GM12878 (cell line): Measurements from ENCODE around the gene ZNF19. TPM values are rescaled to one million over a fixed set of nuclear protein-coding genes. Genes with fewer than 3 reads are reported as not detected.

Source experiments
- ATAC-seq: fragments of 200-7000 bp; cut with Tn5 transposase; 3 replicates; pipeline ENCODE4 v1.9.1; 2020; ENCODE audit warnings: mild to moderate bottlenecking, moderate library complexity
- BruUV-seq: library from RNA; stranded (reverse); fragments of 400-500 nt; replicated peaks from 2 replicates; lab custom pipeline; 2021; lab: Mats Ljungman, UMichigan
- CTCF ChIA-PET: fragments of 300-600 bp; sonication (Branson Sonifier 250); formaldehyde crosslinking; extraction: SDS; loops from one replicate; lab custom pipeline; 2021; ENCODE audit warnings: inconsistent platforms; lab: Yijun Ruan, JAX
- POLR2A ChIA-PET: fragments of 350-600 bp; formaldehyde crosslinking; extraction: SDS; loops from one replicate; lab custom pipeline; 2021; ENCODE audit warnings: inconsistent platforms; lab: Charles Lee
- RAD21 ChIA-PET: fragments of 300-600 bp; sonication (Branson Sonifier 250); formaldehyde crosslinking; loops from one replicate; lab custom pipeline; 2023; ENCODE audit warnings: antibody characterized with exemption; ENCODE audit not compliant: unreplicated experiment; lab: Charles Lee
- SMC1A ChIA-PET: fragments of 300-600 bp; sonication (Branson Sonifier 250); formaldehyde crosslinking; loops from one replicate; lab custom pipeline; 2023; ENCODE audit not compliant: unreplicated experiment, uncharacterized antibody; lab: Charles Lee
- DNase-seq: peaks from one replicate; pipeline ENCODE4 v3.0.0-alpha.2; 2011; ENCODE audit warnings: low read depth, low spot score
- FAIRE-seq: peaks from 3 replicates; lab custom pipeline; 2011; peaks lifted over from hg19 to GRCh38; lab: Jason Lieb, UNC
- H2AFZ ChIP-seq: 2 replicates; pipeline ENCODE4 v1.6.0; 2011; ENCODE audit warnings: low read depth, low read length, control low read depth; ENCODE audit not compliant: control insufficient read depth
- H3K27ac ChIP-seq: 2 replicates; pipeline ENCODE4 v1.5.1; 2011; ENCODE audit warnings: control low read depth; ENCODE audit not compliant: control insufficient read depth, insufficient read depth
- H3K27me3 ChIP-seq, 2 experiments: replicated peaks in 1 of 2; 2 replicates each; pipeline versions ENCODE4 v1.6.0 to v1.6.1; 2011; ENCODE audit warnings: low read length in 1 of 2; ENCODE audit not compliant: control insufficient read depth in 2 of 2, insufficient read depth in 2 of 2
- H3K36me3 ChIP-seq, 2 experiments: 2 replicates each; pipeline ENCODE4 v1.5.1; 2011; ENCODE audit warnings: low read length in 1 of 2; ENCODE audit not compliant: control insufficient read depth in 2 of 2, insufficient read depth in 2 of 2
- H3K4me1 ChIP-seq: 2 replicates; pipeline ENCODE4 v1.6.1; 2011; ENCODE audit warnings: mild to moderate bottlenecking, low read length, moderate library complexity, mixed read lengths; ENCODE audit not compliant: control insufficient read depth, insufficient read depth
- H3K4me2 ChIP-seq: 2 replicates; pipeline ENCODE4 v1.6.0; 2011; ENCODE audit warnings: control low read depth; ENCODE audit not compliant: control insufficient read depth, insufficient read depth
- H3K4me3 ChIP-seq: fragments of 200-600 bp; sonication (generic); 2 replicates; pipeline ENCODE4 v1.5.1; 2016
- H3K79me2 ChIP-seq: 2 replicates; pipeline ENCODE4 v1.6.0; 2011; ENCODE audit warnings: low read length; ENCODE audit not compliant: control insufficient read depth, insufficient read depth
- H3K9ac ChIP-seq: 2 replicates; pipeline ENCODE4 v1.8.0; 2011; ENCODE audit warnings: low read length, control low read depth, mixed read lengths; ENCODE audit not compliant: control insufficient read depth, insufficient read depth
- H3K9me3 ChIP-seq: replicated peaks from 3 replicates; pipeline ENCODE4 v1.5.1; 2011; ENCODE audit warnings: mild to moderate bottlenecking, low read length; ENCODE audit not compliant: control insufficient read depth, insufficient read depth
- H4K20me1 ChIP-seq: 2 replicates; pipeline ENCODE4 v1.6.0; 2011; ENCODE audit not compliant: control insufficient read depth, insufficient read depth
- BHLHE40 ChIP-seq, 2 experiments: fragments of 450-650 bp in 1 of 2; IDR thresholded peaks; 2 replicates each; pipeline ENCODE4 v1.6.1; 2011 to 2017; ENCODE audit warnings: low read depth in 2 of 2, borderline replicate concordance in 1 of 2, improper control_type of control experiment in 1 of 2, low read length in 1 of 2, mild to moderate bottlenecking in 1 of 2
- RAD21 ChIP-seq: IDR thresholded peaks from 2 replicates; pipeline ENCODE4 v1.6.1; 2011; ENCODE audit warnings: mild to moderate bottlenecking, low read depth, low read length, moderate library complexity; ENCODE audit not compliant: insufficient read depth
- RCOR1 ChIP-seq: conservative IDR thresholded peaks from 2 replicates; pipeline ENCODE4 v1.6.1; 2012; ENCODE audit warnings: low read depth, low read length, improper control_type of control experiment
- SMARCA5 ChIP-seq: fragments of 450-650 bp; IDR thresholded peaks from 2 replicates; pipeline ENCODE4 v1.6.1; 2017; ENCODE audit warnings: mild to moderate bottlenecking
- SMC3 ChIP-seq: IDR thresholded peaks from 2 replicates; pipeline ENCODE4 v1.6.1; 2011; ENCODE audit warnings: low read length, improper control_type of control experiment, borderline replicate concordance
- YY1 ChIP-seq: IDR thresholded peaks from 2 replicates; pipeline ENCODE4 v1.6.1; 2011; ENCODE audit warnings: low read depth, mild to moderate bottlenecking, low read length
- WGBS: methylation state at CpG from one replicate; pipeline ENCODE4 v1.1.6; 2016; ENCODE audit warnings: low lambda C conversion rate; ENCODE audit not compliant: insufficient replicate concordance, insufficient coverage; ENCODE audit errors: missing lambda C conversion rate; 5-methylcytosine and 5-hydroxymethylcytosine counted together
- in situ Hi-C: fragments of 300-500 bp; cut with MboI; formaldehyde crosslinking; loops from 9 replicates; pipeline ENCODE4 v1.14.3; 2018; ENCODE audit warnings: mixed read lengths
- intact Hi-C: fragments of 100-400 bp; cut with micrococcal nuclease; formaldehyde crosslinking; loops from one replicate; pipeline ENCODE4 v1.14.2; 2022; ENCODE audit not compliant: unreplicated experiment
- polyA plus RNA-seq, 11 experiments: library from polyadenylated mRNA; depleted of rRNA in 4 of 11; unstranded in 6 of 11; stranded (reverse) in 5 of 11; fragments of >200 nt; fragmentation: Nextera tagmentation in 4 of 11; fragmentation: Illumina TruSeq in 1 of 11; extraction: Ambion mirVana in 4 of 11; extraction: Trizol in 1 of 11; gene quantifications; 1 replicate in 1 of 11; 2 replicates in 10 of 11; pipeline versions ENCODE4 v1.2.1 to v1.2.3, GENCODE V29; 2011 to 2016; ENCODE audit warnings: inconsistent platforms in 2 of 11, missing spikeins in 2 of 11, low read depth in 1 of 11
- total RNA-seq, 4 experiments: library from RNA; depleted of rRNA in 3 of 4; stranded (reverse); fragments of >200 nt in 3 of 4; fragmentation: Illumina TruSeq in 1 of 4; extraction: Trizol in 1 of 4; gene quantifications; 2 replicates each; pipeline versions ENCODE4 v1.2.1 to v1.2.3, GENCODE V29; 2013 to 2021
- TF ChIP-seq, protein P1 (sequence below): IDR thresholded peaks from 2 replicates; pipeline ENCODE4 v1.6.1; 2012; ENCODE audit warnings: improper control_type of control experiment, low read depth, low read length; ENCODE audit not compliant: insufficient replicate concordance
- TF ChIP-seq, protein P2 (sequence below), 3 experiments: IDR thresholded peaks in 2 of 3; conservative IDR thresholded peaks in 1 of 3; 2 replicates each; pipeline ENCODE4 v1.5.1; 2011; ENCODE audit warnings: low read depth in 3 of 3, low read length in 3 of 3, mild to moderate bottlenecking in 3 of 3, control low read depth in 2 of 3, moderate library complexity in 2 of 3, inconsistent platforms in 1 of 3, mixed read lengths in 1 of 3; ENCODE audit not compliant: control insufficient read depth in 2 of 3, insufficient read depth in 1 of 3; ENCODE audit errors: extremely low read depth in 1 of 3

The ZNF19 gene
- total and polyA plus RNA-seq, 10 of the 15 experiments (the other 5 are each of a cell fraction or from before 2014, with no cell fraction given) = 1.0 to 3.3 (median 2.0) TPM

DNA sequence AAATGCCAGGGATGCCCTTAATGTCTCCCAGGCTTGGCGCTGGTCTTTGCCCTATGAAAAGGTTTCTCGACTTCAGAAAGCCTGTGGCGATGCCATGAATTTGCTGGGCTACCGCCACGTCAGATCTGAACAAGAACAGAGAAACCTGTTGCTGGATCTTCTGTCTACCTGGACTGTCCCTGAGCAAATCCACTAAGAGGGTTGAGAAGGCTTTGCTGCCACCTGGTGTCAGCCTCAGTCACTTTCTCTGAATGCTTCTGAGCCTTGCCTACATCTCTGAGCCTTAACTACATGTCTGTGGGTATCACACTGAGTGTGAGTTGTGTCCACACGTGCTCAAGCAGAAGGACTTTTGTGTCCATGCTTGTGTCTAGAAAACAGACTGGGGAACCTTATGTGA is 48.5 kb upstream of the ZNF19 start:
- no peaks in the 10 kb centered on the region for H3K36me3 ChIP-seq
- no peak overlapping the region for H3K9ac ChIP-seq
- ChIA-PET CTCF (interaction anchor here (0.7 to 8.7 kb wide), 16 partner anchors 9 to 423 kb away, joined by 3 to 134 read pairs (median 10); partner anchors contain the start of gene CHST4), SMC1A (interaction anchor here (0.9 to 4.5 kb wide), 7 partner anchors 12 to 151 kb away, joined by 3 to 52 read pairs (median 15); no protein-coding TSS in a partner anchor), POLR2A (no interaction called here)
- H3K79me2 ChIP-seq = no peaks in the 10 kb centered on the region
- H3K27me3 ChIP-seq = no peaks in the 10 kb centered on the region
- 3% methylated on average over 6 of the region's 6 CpGs for WGBS
- no peak overlapping the region for H3K27ac ChIP-seq
- DNase-seq = peak; percentile 21
- in situ Hi-C loops = no loop called here
- no peaks in the 10 kb centered on the region for H4K20me1 ChIP-seq
- H3K4me2 ChIP-seq = no peak overlapping the region
- TF ChIP-seq RAD21 = peak; percentile 71
- peak in 1 of 2 experiments; percentile 9; a peak in 1 of 4 replicates for TF ChIP-seq BHLHE40 (IDR thresholded peaks at IDR 0.05; ENCODE audit: borderline replicate concordance in 1 of 2, low read depth in 2 of 2, low read length in 1 of 2)
- peak; percentile 69; the same call in 1 of the 2 replicates for TF ChIP-seq SMC3
- TF ChIP-seq, protein P1, sequence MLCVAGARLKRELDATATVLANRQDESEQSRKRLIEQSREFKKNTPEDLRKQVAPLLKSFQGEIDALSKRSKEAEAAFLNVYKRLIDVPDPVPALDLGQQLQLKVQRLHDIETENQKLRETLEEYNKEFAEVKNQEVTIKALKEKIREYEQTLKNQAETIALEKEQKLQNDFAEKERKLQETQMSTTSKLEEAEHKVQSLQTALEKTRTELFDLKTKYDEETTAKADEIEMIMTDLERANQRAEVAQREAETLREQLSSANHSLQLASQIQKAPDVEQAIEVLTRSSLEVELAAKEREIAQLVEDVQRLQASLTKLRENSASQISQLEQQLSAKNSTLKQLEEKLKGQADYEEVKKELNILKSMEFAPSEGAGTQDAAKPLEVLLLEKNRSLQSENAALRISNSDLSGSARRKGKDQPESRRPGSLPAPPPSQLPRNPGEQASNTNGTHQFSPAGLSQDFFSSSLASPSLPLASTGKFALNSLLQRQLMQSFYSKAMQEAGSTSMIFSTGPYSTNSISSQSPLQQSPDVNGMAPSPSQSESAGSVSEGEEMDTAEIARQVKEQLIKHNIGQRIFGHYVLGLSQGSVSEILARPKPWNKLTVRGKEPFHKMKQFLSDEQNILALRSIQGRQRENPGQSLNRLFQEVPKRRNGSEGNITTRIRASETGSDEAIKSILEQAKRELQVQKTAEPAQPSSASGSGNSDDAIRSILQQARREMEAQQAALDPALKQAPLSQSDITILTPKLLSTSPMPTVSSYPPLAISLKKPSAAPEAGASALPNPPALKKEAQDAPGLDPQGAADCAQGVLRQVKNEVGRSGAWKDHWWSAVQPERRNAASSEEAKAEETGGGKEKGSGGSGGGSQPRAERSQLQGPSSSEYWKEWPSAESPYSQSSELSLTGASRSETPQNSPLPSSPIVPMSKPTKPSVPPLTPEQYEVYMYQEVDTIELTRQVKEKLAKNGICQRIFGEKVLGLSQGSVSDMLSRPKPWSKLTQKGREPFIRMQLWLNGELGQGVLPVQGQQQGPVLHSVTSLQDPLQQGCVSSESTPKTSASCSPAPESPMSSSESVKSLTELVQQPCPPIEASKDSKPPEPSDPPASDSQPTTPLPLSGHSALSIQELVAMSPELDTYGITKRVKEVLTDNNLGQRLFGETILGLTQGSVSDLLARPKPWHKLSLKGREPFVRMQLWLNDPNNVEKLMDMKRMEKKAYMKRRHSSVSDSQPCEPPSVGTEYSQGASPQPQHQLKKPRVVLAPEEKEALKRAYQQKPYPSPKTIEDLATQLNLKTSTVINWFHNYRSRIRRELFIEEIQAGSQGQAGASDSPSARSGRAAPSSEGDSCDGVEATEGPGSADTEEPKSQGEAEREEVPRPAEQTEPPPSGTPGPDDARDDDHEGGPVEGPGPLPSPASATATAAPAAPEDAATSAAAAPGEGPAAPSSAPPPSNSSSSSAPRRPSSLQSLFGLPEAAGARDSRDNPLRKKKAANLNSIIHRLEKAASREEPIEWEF = no peak
- TF ChIP-seq, protein P2, sequence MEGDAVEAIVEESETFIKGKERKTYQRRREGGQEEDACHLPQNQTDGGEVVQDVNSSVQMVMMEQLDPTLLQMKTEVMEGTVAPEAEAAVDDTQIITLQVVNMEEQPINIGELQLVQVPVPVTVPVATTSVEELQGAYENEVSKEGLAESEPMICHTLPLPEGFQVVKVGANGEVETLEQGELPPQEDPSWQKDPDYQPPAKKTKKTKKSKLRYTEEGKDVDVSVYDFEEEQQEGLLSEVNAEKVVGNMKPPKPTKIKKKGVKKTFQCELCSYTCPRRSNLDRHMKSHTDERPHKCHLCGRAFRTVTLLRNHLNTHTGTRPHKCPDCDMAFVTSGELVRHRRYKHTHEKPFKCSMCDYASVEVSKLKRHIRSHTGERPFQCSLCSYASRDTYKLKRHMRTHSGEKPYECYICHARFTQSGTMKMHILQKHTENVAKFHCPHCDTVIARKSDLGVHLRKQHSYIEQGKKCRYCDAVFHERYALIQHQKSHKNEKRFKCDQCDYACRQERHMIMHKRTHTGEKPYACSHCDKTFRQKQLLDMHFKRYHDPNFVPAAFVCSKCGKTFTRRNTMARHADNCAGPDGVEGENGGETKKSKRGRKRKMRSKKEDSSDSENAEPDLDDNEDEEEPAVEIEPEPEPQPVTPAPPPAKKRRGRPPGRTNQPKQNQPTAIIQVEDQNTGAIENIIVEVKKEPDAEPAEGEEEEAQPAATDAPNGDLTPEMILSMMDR (IDR thresholded peaks at IDR 0.05 in 2 of 3, conservative IDR thresholded peaks at IDR 0.05 in 1 of 3; ENCODE audit: control insufficient read depth in 2 of 3, extremely low read depth in 1 of 3, insufficient read depth in 1 of 3, low read depth in 3 of 3, low read length in 3 of 3) = peak; percentile 84 to 87 (median 86)
- peak; percentile 38; the same call in 1 of the 2 replicates for TF ChIP-seq YY1
- 0 out of 2 replicates have a peak, but pooled peaks have one; percentile 12 for TF ChIP-seq SMARCA5
- no peak for TF ChIP-seq RCOR1
- TF ChIP-seq, all 136 proteins: peak for 6
- FAIRE-seq = peak; percentile 99
- intact Hi-C loops = loop anchor here (1.0 to 2.0 kb wide), 3 partner anchors 37 to 125 kb away; no protein-coding TSS in a partner anchor
- no TSS peak for BruUV-seq
- Histone ChIP-seq H3K4me1 (0 out of 2 replicates have a peak, but pooled peaks cover 4% of the 10 kb centered on the region), H3K9me3 (no peaks in the 10 kb centered on the region), H3K4me3 (no peak overlapping the region), H2AFZ (0 out of 2 replicates have a peak overlapping the region, but pooled peaks have one; percentile 6)
- peak; percentile 96 for ATAC-seq
- RAD21 ChIA-PET = interaction anchor here (2.2 to 4.2 kb wide), 4 partner anchors 27 to 72 kb away, joined by 11 to 43 read pairs (median 17); no protein-coding TSS in a partner anchor
